Common myeloid progenitor, CD34-positive (primary cell): ENCODE results near the gene OR9G4. TPM values are rescaled to one million over a fixed set of nuclear protein-coding genes. Genes with fewer than 3 reads are reported as not detected.
A peak's percentile ranks its signal among the peaks of the same experiment; 100 is the strongest.

Experiments used
- CTCF ChIA-PET: fragments of 350-600 bp; sonication (Branson Sonifier 250); formaldehyde crosslinking; loops from one replicate; lab custom pipeline; 2021; ENCODE audit warnings: antibody characterized with exemption; lab: Charles Lee
- POLR2A ChIA-PET: fragments of 350-600 bp; sonication (Branson Sonifier 250); formaldehyde crosslinking; loops from one replicate; lab custom pipeline; 2021; ENCODE audit warnings: antibody characterized with exemption; lab: Charles Lee
- DNase-seq, 3 donors: peaks; one replicate each; pipeline versions ENCODE4 v3.0.0 to v3.0.0-alpha.2; 2013
- H3K27ac ChIP-seq, 2 experiments: 1 replicate in 1 of 2; 2 replicates in 1 of 2; pipeline ENCODE4 v1.7.0; 2013; ENCODE audit warnings: inconsistent platforms in 2 of 2, low read length in 2 of 2, mild to moderate bottlenecking in 2 of 2, low read depth in 1 of 2, moderate library complexity in 1 of 2; ENCODE audit not compliant: severe bottlenecking in 2 of 2, insufficient read depth in 1 of 2, poor library complexity in 1 of 2
- H3K27me3 ChIP-seq, 5 experiments: replicated peaks in 2 of 5; 1 replicate in 3 of 5; 2 replicates in 2 of 5; pipeline versions ENCODE4 v1.6.1 to v1.7.0; 2013; ENCODE audit warnings: low read length in 4 of 5, mild to moderate bottlenecking in 2 of 5, moderate library complexity in 2 of 5, inconsistent platforms in 1 of 5; ENCODE audit not compliant: insufficient read depth in 5 of 5, control insufficient read depth in 4 of 5
- H3K36me3 ChIP-seq, 4 experiments: 1 replicate in 2 of 4; 2 replicates in 2 of 4; pipeline versions ENCODE4 v1.6.1 to v1.7.0; 2013; ENCODE audit warnings: low read length in 3 of 4, control low read depth in 1 of 4, mild to moderate bottlenecking in 1 of 4; ENCODE audit not compliant: control insufficient read depth in 4 of 4, insufficient read depth in 4 of 4
- H3K4me1 ChIP-seq, 4 experiments: 1 replicate in 3 of 4; 2 replicates in 1 of 4; pipeline versions ENCODE4 v1.6.1 to v1.7.1; 2013; ENCODE audit warnings: low read length in 3 of 4, mild to moderate bottlenecking in 3 of 4, control low read depth in 1 of 4, inconsistent platforms in 1 of 4, moderate library complexity in 1 of 4; ENCODE audit not compliant: control insufficient read depth in 4 of 4, insufficient read depth in 4 of 4; ENCODE audit errors: control extremely low read depth in 1 of 4
- H3K4me3 ChIP-seq, 7 experiments: 1 replicate in 4 of 7; 2 replicates in 3 of 7; pipeline versions ENCODE4 v1.5.1 to v1.7.0; 2013; ENCODE audit warnings: mild to moderate bottlenecking in 7 of 7, low read length in 6 of 7, moderate library complexity in 6 of 7, inconsistent platforms in 2 of 7, low read depth in 2 of 7, control low read depth in 1 of 7; ENCODE audit not compliant: insufficient read depth in 4 of 7, control insufficient read depth in 1 of 7; ENCODE audit errors: extremely low read depth in 1 of 7
- H3K9me3 ChIP-seq, 5 experiments: 1 replicate in 4 of 5; 2 replicates in 1 of 5; pipeline versions ENCODE4 v1.6.1 to v1.7.1; 2013; ENCODE audit warnings: low read length in 4 of 5, mild to moderate bottlenecking in 2 of 5, inconsistent platforms in 1 of 5, low read depth in 1 of 5, moderate library complexity in 1 of 5; ENCODE audit not compliant: control insufficient read depth in 4 of 5, insufficient read depth in 2 of 5; ENCODE audit errors: control extremely low read depth in 1 of 5
- WGBS: methylation state at CpG from one replicate; pipeline ENCODE4 v1.1.5; 2013; ENCODE audit not compliant: insufficient coverage; 5-methylcytosine and 5-hydroxymethylcytosine counted together
- polyA plus RNA-seq: library from polyadenylated mRNA; unstranded; fragments of 120-200 nt; gene quantifications from one replicate; pipeline ENCODE4 v1.2.1, GENCODE V29; 2013

Gene OR9G4
- polyA plus RNA-seq, result not detected

DNA sequence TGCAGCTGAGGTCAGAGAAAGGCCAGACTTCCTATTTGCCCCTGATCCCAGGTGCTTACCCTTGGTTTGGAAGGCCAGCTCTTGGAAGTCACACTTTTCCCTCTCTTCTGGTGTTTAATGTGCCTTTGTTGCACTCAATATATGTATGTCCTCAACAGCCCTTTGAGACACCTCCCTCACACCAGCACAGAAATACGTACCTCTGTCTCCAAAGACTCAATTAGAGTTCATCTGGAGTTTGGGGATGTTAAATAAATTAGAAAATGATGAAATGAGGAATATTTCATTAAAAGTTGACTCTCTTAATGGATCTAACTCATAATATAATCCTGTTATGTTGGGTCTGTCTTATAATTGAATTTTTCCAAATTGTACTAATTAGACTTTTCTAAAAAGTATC is at the start of gene OR9G4:
OR9G4 (minus strand) TSS at position 101 of the 400 bp plus-strand sequence. CDS start 4,931 bp downstream, outside the sequence.
- no peaks in the 10 kb centered on the region for H3K9me3 ChIP-seq
- no peaks in the 10 kb centered on the region for H3K4me1 ChIP-seq
- H3K36me3 ChIP-seq, result no peaks in the 10 kb centered on the region
- no CpG with 5 or more reads among the region's 1 CpG for WGBS
- H3K4me3 ChIP-seq, result no peak within 1 kb of the TSS
- POLR2A ChIA-PET, result no interaction called here
- CTCF ChIA-PET, result no interaction called here
- H3K27ac ChIP-seq, result no peak within 1 kb of the TSS
- no peaks in the 10 kb centered on the region for H3K27me3 ChIP-seq
- DNase-seq, result no peak

DNA sequence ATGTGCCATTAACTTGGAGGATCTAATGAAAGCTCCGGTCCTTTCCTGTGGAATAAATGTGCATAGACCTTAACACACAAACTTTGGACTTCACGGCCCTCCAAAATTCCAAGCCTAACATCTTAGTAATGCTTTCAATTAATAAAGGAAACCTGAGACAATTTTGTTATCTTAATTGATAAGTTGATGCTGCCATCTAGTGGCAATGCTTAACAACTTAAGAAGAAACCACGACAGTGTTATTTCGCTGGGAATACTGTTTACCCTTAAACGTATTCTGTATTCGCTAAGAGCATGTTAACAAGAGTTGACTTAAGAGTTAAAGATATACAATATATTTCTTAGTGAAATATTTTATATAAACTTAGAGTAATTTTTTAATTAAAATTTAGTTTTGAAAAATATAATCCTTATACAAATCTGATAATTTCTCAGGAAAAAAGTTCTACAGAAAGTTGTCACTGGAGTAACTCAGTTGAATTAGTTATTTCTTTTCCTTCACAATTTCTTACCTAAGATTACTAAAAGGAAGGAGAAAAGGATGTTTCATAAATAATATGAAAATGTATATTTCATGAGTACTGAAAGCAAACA is 35.0 kb upstream of the OR9G4 start:
- Histone ChIP-seq H3K27me3 (peaks cover 0 to 2% (median 0%) of the 10 kb centered on the region in 5 experiments), H3K4me1 (no peaks in the 10 kb centered on the region), H3K9me3 (no peaks in the 10 kb centered on the region), H3K27ac (no peak overlapping the region), H3K36me3 (no peaks in the 10 kb centered on the region), H3K4me3 (no peak overlapping the region)
- ChIA-PET POLR2A (no interaction called here), CTCF (no interaction called here)
- DNase-seq, result peak; percentile 25 to 58 (median 52)
- WGBS, result no CpG with 5 or more reads among the region's 6 CpGs

DNA sequence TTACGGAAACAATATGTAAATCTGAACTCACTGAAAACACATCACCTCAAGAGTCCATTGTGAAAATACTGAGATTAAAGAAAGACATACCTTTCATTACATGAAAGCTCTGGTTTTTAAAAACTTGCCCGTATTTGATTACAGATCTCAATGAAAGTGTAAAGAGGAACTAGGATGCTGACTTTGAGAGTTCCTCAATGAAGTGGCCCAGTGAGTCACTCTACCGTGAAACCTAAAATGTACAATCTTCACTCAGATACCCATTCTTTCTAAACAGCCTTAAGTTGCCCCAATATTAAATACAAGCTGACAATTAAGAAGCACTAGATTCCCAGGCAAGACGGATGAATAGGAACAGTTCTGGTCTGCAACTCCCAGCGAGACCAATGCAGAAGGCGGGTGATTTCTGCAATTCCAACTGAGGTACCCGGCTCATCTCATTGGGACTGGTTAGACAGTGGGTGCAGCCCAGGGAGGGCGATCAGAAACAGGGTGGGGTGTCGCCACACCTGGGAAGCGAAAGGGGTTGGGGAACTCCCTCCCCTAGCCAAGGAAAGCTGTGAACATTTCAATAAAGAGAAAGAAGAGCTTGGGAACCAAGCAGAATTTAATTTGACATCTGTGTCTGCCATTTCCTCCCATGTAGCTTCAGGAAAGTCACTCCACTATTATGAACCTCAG is 33.8 kb upstream of the OR9G4 start:
- no peaks in the 10 kb centered on the region for H3K4me1 ChIP-seq
- DNase-seq, result peak in 2 of 3 donors; percentile 1 to 2
- H3K36me3 ChIP-seq, result no peaks in the 10 kb centered on the region
- H3K9me3 ChIP-seq, result no peaks in the 10 kb centered on the region
- peaks cover 0 to 3% (median 0%) of the 10 kb centered on the region in 5 experiments for H3K27me3 ChIP-seq
- POLR2A ChIA-PET, result no interaction called here
- CTCF ChIA-PET, result no interaction called here
- WGBS, result 90% methylated on average over 8 of the region's 10 CpGs
- H3K4me3 ChIP-seq, result no peak overlapping the region
- no peak overlapping the region for H3K27ac ChIP-seq

DNA sequence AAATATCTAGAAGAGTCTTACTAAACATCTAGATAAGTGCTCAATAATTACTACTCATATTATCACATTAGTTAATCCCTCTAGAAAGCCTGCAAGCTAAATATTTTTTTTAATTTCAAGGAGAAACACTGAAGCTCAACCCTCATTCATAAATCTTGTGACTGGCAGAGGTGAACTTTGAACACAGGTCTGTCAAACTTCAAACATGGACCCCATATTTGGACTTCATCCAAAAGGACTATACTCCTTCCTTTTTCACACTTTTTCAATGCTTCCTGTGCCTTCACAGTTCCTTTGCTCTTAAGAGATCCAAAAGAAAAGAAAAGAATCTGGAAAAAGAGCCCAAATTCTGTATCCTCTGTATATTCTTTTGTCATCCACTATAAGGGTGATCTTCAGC is 28.3 kb upstream of the OR9G4 start:
- DNase-seq, result no peak
- H3K4me3 ChIP-seq, result no peak overlapping the region
- peaks cover 0 to 3% (median 0%) of the 10 kb centered on the region in 5 experiments for H3K27me3 ChIP-seq
- ChIA-PET CTCF (interaction anchor here (1.0 kb wide), 1 partner anchor 9 kb away, joined by 5 read pairs; no protein-coding TSS in a partner anchor), POLR2A (no interaction called here)
- H3K36me3 ChIP-seq, result no peaks in the 10 kb centered on the region
- H3K9me3 ChIP-seq, result no peaks in the 10 kb centered on the region
- H3K27ac ChIP-seq, result no peak overlapping the region
- H3K4me1 ChIP-seq, result no peaks in the 10 kb centered on the region

DNA sequence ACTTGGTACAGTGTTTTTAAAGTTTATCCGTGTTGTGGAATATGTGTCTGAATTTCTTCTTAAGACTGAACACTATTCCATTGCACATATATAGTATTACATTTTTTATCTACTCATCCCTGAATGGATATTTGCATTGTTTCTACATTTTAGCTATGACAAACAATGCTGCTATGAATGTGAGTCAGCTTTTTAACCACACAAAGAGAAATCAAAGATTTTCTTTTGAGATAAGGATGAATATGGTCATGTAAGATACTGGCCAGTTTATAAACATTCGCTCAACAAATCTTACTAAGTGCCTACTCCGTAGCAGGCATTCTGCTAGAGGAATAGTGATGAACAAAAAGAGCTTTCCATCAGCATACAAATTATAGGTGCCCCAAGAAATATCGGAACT is 16.5 kb upstream of the OR9G4 start:
- Histone ChIP-seq H3K4me1 (no peaks in the 10 kb centered on the region), H3K4me3 (no peak overlapping the region), H3K9me3 (no peaks in the 10 kb centered on the region), H3K27ac (no peak overlapping the region), H3K27me3 (no peaks in the 10 kb centered on the region), H3K36me3 (no peaks in the 10 kb centered on the region)
- CTCF ChIA-PET, result no interaction called here
- WGBS, result 40% methylated on average over 1 of the region's 4 CpGs
- no peak for DNase-seq
- POLR2A ChIA-PET, result no interaction called here

DNA sequence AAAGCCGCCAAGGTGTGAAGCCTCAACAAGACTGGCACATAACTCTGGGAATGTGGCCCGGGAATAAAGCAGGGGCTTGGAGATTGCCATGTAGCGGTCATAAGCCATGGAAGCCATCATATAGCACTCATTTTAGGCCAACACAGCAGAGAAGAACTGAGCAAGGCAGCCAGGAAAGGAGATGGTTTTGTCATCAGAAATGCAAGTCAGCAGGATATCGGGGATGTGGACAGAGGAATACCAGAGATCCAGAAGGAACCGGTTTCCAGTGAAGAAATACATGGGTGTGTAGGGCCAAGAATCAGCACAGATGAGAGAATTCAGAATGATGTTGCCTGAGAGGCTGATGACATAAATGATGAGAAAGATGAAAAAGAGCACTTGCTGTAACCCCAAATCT is 3.0 kb upstream of the OR9G4 start:
- Histone ChIP-seq H3K4me3 (no peak overlapping the region), H3K27ac (no peak overlapping the region), H3K4me1 (no peaks in the 10 kb centered on the region), H3K9me3 (no peaks in the 10 kb centered on the region), H3K27me3 (no peaks in the 10 kb centered on the region), H3K36me3 (no peaks in the 10 kb centered on the region)
- ChIA-PET POLR2A (no interaction called here), CTCF (no interaction called here)
- 96% methylated on average over 5 of the region's 5 CpGs for WGBS
- no peak for DNase-seq

DNA sequence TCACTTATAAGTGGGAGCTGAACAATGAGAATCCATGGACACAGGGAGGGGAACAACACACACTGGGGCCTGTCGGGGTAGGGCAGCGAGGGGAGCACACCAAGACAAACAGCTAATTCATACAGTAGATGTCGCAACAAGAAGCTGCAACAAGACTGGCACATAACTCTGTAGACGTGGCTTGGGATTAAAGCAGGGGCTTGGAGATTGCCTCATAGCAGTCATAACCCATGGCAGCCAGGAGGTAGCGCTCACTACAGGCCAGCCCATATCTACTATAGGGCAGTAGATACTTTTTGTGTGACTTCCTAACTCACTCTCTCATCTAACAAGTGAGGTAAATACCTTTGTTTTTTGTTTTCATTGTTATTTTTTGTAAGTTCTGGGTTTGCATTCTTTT is 1.7 kb upstream of the OR9G4 start:
- Histone ChIP-seq H3K9me3 (no peaks in the 10 kb centered on the region), H3K36me3 (no peaks in the 10 kb centered on the region), H3K4me1 (no peaks in the 10 kb centered on the region), H3K27me3 (no peaks in the 10 kb centered on the region), H3K27ac (no peak overlapping the region), H3K4me3 (no peak overlapping the region)
- CTCF ChIA-PET, result no interaction called here
- POLR2A ChIA-PET, result no interaction called here
- DNase-seq, result no peak
- WGBS, result 85% methylated on average over 2 of the region's 5 CpGs
